NCI-H774 (cell line): Measurements from ENCODE around the gene GALNT2.
A peak's percentile ranks its signal among the peaks of the same experiment; 100 is the strongest.

Experiments
- DNase-seq: peaks from one replicate; lab custom pipeline; 2025; lab: John Stamatoyannopoulos, UW

The GALNT2 gene

DNA sequence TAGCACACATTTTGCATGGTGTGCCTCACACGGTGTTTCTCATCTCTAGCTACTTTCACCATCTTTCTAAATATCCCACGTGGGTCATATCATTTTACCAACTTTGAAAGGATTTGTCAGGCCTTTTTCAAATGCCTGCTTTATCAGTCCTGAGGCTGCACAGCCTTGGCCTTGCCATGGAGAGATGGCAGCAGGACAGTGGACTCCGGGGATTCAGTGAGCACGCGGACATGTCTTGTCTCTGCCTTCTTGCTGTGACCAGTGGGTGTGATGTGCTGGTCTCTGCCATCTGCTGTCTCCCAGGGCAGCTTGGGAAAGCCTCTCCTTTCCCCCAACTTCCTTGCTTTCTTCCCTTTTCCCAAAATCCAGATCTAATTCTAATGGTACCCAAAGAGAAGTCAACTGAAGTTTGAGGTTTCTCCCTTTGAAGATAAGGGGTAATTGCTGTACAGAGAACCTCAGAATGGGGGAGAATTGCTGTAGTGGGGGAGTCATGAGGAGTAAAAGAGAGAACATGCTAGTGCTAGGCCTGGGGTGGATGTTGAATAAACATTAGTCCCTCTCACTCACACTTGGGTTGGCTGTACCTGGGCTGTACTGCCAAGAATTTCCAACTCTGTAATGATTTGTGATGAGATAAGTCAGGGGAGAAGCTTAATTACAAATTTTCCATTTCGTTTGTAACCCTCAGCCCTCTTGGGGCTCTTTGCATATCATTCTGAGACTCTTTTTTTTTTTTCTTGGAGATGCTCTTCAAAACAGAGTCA, 99.5 kb downstream of the GALNT2 start:
- no peak for DNase-seq

DNA sequence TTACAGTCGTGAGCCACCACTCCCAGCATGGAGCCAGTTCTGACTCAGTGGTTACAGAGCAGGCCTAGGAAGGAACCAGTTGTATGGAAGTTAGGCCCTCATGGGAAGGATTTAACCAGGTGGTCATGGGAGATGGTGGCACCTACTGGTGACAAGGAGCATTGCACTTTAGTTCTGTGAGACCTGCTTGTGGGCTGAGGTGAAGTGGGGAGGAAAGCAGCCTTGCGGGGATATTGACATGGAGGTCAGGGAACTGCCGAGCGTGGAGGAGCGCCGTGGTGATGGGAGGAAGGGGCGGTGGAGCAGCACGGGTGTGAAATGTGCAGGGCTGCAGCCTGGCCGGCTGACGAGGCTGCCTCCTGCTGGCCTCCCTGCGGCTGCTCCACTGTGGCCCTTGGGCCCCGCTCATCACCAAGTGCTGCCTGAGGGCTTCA, 100.4 kb downstream of the GALNT2 start:
- peak; percentile 59 for DNase-seq

DNA sequence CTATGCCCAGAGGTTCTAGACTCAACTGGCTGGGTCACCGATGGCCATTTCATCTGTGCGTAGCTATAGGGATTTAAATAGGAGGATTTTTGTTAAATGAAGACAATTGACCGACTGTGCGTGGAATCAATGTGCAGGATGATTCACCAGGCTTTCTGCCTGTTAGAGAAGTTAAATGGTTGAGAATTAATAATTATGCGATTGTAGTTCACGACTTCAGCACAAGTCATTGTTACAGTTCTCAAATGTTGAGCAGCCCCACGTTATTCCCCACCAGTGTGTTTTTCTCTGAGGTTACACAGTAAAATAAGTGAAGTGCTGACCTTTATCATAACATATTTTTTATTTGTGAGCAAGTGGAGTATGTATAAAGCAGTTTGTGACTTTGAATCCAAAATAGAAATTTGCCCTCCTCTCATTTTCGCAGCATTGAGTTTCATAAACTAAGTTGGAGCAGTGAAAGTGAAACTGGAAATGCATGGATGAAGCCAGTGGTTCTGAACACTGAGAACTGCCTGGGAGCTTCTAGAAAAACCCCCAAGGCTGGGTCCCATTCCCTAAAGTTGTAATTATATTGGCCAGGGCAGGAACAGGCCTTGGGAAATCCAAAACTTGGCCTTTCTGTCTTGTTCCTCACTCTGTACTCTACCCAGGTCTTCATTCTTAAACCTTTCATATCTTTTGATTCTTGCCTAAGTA, 102.6 kb downstream of the GALNT2 start:
- DNase-seq = no peak

DNA sequence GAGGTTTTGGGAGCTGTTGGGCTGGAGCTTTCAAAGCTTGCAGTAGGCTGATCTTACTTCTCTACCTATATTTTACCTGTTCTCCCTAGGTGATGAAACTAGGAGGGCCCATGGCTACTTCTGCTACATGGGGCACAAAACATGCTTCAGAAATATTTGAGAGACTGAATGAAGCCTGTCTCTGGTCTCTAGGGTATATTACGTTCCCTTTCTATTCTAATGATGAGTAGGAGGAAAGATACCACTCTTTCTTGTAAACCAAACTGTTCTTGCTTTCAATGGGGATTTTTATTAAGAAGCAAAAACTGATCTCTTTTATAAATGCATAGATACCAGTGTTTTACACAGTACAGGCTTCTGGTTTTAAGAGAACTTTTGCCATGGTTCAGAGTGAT, 103.1 kb downstream of the GALNT2 start:
- no peak for DNase-seq

DNA sequence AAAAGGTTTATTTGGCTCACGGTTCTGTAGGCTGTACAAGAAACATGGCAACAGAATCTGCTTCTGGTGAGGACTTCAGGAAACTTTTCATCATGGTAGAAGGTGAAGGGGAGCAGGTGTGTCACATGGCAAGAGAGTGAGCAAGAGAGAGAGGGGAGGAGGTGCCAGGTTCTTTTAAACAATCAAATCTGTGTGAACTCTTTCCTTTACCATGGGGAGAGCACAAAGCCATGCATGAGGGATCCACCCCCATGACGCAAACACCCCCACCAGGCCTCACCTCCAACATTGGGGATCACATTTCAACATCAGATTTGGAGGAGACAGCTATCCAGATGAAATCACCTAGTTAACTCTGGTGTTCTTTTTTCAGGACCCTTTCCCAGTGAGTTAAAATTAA, 103.6 kb downstream of the GALNT2 start:
- peak; percentile 45 for DNase-seq

DNA sequence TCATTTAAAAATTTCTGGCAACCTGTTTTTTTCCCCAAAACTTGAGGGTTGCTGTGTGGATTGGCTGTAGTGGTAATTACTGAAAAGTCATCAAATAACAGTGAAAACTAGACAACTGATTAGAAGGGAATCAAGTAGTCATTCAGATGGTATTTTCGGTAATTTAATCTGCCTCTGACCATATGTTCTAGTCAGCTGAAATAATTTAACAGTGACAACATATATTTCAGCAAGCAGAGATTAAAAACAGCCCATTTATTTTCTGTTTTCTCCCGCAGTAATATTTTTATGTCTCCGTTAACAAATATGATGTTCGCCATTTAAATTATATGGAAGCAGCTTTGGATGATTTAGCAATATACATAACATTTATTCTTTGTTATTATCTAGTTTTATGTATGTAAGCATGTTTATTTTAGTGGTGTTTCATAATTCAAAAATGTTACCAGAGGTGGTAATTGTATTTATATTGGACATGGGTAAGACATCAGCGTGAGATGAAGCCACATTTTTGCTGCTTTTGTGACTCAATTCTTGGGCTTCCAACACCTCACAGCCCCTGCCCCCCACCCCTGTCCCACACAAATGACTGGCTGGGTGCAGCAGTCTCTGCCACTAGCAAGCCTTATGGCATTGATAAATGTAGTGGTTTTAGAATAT, 104.4 kb downstream of the GALNT2 start:
- no peak for DNase-seq

DNA sequence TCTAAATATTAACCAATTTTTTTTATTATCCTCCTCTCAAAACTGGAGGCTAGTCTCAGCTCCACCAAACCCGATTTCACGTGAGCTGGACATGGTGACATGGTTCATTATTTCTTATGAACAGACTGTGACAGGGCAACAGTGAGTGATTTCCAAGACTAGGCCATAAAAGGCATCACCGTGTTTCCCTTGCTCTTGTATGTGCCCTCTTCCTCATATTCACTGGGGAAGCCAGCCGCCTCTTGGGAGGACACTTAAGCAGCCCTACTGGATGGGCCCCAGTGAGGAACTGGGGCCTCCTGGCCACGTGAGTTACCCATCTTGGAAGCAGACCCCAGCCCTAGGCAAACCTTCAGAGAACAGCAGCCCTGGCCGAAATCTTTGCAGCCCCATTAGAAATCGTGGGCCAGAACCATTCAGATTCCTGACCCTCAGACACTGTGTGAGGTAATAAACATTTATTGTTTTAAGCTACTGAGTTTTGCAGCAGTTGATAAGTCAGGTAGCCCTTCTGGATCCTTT, 105.0 kb downstream of the GALNT2 start:
- no peak for DNase-seq

DNA sequence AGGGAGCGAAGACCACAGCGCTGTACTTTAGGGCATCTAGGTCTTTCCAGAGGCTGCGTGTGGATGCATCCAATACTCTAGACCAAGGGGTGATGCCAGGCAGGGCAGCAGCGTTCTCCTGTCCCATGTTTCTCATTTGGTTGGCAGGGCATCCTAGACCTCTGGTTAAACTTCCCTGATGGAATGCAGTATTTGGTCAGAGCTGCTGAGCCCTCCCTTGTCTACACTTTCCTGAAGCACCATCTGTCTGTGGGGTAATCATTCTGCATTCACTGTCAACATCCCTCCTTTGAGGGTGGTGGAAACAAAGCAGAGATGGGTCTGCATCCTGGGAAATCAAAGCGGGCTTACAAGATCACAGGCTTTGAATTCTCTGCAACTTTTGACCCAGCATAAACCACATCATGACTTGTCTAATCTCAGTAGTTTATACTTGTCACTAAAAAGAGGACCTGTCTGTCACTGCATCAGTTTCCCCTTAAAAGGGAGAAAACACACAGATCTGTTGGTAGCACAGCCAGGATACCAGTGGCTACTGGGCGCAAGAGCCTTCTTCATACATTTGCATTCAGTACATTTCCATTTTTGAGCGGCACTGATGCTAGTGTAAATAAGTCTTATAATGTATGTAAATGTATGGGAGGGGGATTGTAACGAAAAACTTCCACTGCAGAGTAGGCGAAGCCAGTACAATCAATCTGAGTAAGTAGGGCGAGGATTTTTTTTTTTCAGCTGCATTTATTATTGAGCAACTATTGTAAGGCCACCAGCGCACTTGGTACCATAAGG, 106.3 kb downstream of the GALNT2 start:
- no peak for DNase-seq

DNA sequence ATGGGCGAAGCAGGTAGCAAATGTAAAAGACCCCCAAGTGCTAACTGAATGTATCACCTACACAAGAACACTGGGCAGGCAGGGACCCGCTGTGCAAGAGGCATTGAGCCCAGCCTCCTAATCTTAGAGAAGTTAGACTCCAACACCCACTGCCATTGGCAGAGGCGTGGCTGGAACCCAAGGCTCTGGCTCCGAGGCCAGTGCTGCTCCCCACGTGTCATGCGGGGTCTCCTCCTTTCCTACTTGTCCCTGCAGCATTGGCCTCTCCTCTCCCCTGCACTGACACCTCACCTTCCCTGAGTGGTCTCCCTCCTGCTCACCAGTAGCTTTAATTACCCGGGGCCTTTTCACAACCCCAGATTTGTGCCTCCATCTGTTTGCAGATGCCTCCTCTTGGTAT, 107.0 kb downstream of the GALNT2 start:
- DNase-seq = no peak

DNA sequence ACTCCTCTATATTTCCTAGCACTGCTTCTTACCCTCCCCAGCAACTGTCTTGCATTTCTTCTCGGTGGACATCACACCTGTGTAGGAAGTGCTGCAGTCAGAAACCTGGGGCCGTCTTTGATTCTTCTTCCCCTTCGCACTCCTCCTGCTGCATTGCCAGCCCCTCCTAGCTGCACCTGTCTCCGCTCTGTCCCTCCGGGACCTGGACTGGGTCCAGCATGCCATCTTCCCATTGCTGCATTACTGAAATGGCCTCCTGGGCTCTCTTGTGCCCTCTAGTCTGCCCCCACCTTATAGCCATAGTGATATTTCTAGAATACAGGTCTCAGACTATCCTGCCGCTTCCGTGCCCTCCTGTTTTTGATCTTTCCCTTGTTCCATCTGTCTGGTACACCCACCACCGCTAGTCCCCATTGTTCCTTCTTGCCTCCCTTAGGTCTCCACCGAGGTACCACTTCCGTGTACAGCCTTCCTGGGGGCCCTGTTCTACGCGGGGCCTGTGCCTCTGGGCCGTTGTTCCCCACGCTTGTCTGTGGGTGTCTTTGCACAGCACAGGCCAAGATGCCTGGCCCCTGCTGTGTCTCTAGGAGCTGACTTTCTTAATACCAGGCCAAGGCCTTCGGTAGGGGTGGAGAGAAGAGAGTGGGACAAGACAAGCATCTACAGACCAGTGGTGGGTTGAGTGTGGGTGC, 107.6 kb downstream of the GALNT2 start:
- no peak for DNase-seq

DNA sequence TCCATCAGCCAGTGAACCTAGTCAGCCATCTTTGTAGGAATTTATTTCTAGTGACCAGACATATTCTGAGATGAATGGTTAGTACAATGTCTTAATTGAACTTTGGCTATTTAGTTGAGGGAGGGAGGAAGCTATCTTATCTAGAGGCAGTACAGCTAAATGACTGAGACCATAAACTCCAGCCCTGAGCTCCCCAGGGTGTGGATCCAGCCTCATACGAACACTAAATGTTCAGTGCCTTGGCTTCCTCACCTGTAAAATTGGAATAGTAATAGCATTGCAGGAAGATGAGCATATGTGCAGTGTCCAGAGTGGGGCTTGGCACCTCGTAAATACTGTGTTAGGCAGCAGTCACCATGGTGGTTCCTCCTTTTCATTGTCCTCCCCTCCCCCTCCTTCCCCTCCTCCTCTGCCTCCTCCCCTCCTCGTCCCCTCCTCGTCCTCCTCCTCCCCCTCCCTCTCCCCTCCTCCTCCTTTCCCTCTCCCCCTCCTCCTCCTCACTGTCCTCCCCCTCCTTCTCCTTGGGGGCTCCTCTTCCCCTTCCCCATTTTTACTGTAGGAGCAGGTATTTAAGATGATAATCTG, 108.2 kb downstream of the GALNT2 start:
- no peak for DNase-seq

DNA sequence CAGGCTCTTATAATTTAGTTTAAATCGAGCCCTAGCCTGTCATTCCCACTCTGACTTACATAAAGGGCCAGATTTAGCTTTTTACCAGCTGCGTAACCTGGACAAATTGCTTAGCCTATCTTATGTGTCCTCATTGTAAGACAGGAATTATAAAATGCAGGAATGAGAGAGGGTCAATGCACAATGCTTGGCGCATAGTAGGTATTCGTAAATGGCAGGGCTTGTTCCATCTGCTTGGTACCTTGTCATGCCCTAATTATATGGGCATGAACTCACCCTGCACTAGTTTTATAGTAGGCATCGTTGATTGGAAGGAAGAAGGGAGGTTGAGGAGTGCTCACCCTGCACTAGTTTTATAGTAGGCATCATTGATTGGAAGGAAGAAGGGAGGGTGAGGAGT, 108.8 kb downstream of the GALNT2 start:
- DNase-seq = no peak

DNA sequence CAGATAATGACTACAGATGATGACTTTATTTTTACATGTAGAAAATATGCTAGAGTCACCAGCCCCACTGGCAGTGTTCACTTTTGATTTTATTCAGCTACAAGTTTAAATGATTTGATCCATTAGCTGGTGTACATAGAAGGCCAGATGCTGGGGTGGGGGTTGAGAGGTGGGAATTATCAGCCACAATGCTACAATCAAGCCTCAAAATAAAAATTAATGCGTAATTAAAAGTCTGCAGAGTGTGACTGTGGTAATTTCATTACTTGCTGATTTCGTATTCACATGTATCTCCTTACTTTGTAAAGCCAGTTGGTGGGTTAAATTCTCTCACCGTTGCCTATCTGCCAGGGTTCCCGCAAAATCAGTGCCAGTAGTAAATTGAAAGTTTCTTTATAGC, 109.3 kb downstream of the GALNT2 start:
- no peak for DNase-seq

DNA sequence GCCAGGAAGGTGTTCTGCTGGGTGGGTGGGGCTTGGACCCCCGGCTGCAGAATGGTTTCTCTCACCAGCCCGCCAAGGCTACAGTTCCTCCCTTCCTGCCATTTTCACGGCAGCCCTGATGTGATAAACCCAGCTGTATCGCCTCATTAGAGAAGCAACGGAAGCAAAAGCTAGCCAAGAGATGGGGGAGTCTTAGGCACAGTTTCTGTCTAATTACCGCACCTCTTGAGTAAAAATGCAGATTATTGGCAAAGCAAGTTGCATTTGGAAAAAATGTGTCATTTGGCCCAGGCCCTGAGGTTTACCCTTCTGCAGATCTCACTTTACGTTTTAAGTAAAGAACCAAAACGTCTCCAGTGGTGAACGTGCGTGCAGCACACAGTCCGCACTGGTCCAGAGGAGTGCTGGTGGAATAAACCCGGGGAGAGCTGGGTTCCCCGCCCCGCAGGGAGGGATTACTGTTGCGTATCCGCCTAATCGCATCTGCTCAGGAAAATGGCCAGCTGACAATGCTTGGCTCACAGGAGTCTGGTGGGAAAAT, 109.9 kb downstream of the GALNT2 start:
- DNase-seq = no peak

DNA sequence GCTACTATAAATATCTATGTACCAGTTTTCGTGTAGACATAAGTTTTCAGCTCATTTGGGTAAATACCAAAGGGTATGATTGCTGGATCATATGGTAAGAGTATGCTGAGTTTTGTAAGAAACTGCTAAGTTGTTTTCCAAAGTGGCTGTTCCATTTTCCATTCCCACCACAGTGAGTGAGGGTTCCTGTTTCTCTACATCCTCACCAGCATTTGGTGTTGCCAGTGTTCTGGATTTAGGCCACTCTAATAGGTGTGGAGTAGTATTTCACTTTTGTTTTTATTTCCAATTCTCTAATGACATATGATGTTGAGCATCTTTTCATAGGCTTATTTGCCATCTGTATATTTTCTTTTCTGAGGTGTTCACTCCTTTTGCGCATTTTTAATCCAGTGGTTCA, 112.2 kb downstream of the GALNT2 start:
- no peak for DNase-seq

DNA sequence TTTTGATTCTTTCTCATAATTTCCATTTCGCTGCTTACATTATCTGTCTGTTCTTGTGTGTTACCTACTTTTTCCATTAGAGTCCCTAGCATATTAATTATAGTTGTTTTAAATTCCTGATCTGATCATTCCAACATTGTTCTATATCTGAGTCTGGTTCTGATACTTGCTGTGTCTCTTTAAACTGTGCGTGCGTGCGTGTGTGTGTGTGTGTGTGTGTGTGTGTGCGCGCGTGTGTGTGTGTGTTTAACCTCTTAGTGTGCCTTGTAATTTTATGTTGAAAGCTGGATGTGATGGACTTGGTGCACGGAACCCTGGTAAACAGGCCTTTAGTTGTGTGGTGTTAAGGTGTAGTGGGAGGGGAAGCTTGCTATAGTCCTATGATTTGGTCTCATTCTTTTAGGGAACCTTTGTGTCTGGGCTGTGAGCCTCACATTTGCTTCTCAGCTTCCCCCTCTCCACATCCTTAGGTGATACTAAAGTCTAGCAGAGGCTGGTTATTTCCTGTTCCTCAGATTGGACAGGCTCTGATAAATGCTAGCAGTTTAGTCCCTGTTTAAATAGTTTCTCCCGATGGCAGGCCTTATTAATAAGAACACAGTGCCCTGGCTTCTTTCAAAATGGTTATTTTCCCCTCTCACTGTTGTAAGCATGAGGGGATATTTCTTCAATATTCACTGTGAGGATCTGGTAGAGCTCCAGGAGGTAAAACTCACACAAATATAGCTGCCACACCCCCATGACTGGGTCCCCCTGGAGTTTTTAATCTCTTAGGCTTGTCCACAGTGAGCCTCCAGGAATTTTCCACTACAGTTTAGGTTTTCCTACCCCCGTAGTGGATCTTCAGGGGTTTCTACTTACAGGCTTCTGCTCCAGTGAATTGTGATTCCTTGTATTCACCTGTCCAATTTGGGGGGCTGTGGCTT, 118.3 kb downstream of the GALNT2 start:
- no peak for DNase-seq

DNA sequence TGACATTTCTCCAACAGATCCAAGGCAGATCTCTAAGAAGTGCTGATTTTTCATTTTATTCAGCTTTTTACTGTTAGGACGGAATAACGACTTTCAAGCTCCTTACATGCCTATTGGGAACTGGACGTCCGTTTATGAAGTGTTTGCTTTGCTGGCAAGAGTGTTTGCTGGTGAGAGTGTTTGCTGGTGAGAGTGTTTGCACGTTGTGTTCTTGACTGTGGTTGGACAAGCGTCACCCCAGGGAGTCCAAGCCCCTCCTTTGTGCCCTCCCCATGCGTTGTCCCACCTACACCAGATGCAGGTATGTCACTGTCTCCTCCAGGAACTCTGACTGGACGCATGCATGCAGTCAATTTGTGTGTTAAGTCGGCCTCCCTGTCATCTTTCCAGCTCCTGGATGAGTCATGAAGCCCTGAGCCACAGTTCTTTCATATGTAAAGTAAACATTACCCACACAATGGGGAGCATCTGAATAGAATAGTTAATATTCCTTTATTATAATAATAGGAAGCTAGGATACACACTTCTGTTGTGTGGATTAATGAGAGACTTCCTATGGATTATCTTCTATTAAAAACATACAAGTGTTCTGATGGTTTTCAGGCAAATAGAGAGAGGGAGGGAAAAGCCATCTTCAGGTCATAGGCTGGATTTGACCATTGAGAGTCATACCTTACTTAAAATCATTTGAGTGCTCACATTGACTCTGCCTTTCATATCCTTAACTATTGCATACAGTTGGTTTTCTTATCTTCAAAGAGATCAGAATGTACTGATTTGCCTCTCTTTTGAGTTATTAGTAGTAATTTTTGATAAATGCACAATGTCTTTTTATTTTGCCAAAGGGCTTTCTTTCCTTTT, 119.2 kb downstream of the GALNT2 start:
- DNase-seq = peak; percentile 96

DNA sequence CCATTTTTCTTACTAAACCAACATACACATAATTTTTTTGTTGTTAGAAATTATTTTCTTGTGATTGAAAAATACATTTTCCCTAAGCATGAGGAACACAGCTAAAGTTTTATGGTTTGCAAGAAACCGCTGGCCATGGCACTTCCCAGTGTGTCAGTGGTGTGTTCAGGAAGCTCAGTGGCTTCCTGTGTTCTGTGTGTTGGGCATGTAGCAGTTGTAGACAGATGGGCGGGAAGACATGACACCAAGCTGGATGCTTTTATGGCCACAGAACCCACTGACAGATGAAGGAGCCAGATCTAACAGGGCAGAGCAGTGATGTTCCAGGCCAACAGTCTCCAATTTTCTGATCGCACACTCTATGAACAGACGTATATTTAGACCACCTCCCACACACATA, 119.8 kb downstream of the GALNT2 start:
- no peak for DNase-seq

DNA sequence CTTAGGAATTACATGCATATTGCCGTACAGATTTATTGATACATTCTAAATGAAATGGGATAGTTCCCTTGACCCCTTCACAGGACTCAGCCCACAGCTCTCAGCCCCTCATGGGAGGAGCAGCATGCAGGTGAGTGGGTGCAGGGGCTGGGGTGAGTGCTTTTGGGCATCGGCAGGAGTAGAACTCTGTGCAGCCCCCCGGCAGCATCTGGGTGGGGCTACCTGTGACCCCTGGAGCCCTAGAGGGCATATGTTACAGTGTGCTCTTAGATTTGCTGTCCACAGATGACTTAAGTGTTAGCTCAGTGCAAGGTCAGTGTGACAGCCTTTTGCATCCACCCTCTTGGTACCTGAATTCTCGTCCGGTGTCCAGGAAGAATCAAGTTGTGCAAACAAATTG, 120.3 kb downstream of the GALNT2 start:
- no peak for DNase-seq
